HL-60/S4 treated with retinoic acid at 250 ng/mL for 4 days and 3 days (cell line): ENCODE data around the gene MYL12A.

ENCODE experiments used
- in situ Hi-C: fragments of 300-500 bp; cut with MboI; formaldehyde crosslinking; loops from 2 replicates; pipeline ENCODE4 v1.7.0; 2022; ENCODE audit warnings: low sequenced_read_pairs

The MYL12A gene

DNA sequence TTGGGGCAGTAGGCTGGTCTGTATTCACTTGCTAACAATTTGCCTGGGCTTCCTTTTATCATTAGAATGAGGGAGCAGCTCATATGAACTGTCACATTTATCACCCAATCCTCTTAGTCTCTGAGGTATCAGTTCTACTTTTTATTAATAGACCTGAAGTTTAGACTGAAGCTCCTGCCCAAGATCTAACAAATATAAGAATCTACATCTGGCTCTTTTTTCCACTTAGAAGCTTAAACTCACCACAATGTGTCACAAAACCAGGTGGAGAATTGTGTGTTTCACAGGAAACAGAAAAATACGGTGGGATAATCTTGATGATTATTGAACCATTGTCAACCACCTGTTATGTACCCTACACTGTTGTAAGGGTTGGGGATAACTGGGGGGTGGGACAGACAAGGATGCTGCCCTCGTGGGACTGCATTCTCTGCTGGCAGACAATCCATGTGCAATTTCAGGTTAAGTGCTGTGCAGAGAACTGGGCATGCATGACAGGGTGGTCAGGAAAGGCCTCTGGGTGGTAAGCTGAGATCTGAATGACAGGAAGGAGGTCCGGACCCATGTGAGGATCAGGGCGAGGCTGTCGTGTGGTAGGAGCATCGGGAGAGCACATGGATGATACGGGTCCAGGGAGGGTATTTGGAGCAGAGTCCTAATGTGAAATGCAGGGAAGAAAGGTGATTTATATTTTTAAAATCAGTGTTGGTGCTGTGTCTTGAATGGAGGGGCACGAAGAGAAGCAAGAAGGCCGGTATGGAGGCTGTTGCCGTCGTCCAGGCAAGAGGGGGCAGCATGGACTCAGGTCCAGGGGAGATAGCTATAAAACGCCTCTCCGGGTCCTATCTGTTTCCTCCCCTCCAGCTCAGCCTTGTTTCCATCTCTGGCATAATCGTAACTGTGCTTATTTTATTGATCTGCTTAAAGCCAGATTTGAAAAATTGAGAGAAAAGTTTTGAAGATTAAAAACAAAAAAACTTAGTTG, 31.9 kb downstream of the MYL12A start:
- in situ Hi-C loops, result loop anchor here (10.0 to 25.0 kb wide), 4 partner anchors 183 to 708 kb away; partner anchors contain the start of gene TGIF1

- in situ Hi-C loops, result loop anchor here (10.0 to 25.0 kb wide), 4 partner anchors 181 to 706 kb away; partner anchors contain the start of gene TGIF1
Observed at GRCh38 chr18:3281456-3282400, 34.1 kb downstream of the MYL12A start.

GRCh38 chr18:3283253-3283863, 35.8 kb downstream of the MYL12A start:
- in situ Hi-C loops, result loop anchor here (10.0 to 25.0 kb wide), 4 partner anchors 179 to 704 kb away; partner anchors contain the start of gene TGIF1

DNA sequence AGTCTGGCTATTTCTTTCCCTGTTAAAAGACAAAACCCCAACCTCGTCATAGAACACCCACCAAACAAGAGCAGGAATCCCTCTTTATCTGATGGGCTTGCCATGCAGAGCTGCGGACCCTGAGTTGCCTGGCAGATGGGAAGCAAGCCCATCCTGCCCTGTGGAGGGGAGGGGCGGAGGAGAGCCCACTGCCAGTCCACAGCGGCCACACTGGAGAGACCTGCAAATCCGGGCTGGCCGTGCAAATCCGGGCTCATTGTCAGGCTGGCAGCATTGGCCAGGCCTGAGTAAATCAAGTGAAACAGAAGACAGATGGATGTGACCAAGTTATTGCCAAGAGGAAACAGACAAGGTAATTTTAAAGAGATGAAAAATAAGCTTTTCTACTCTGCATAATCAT, 36.3 kb downstream of the MYL12A start:
- in situ Hi-C loops, result loop anchor here (10.0 to 25.0 kb wide), 4 partner anchors 178 to 703 kb away; partner anchors contain the start of gene TGIF1

DNA sequence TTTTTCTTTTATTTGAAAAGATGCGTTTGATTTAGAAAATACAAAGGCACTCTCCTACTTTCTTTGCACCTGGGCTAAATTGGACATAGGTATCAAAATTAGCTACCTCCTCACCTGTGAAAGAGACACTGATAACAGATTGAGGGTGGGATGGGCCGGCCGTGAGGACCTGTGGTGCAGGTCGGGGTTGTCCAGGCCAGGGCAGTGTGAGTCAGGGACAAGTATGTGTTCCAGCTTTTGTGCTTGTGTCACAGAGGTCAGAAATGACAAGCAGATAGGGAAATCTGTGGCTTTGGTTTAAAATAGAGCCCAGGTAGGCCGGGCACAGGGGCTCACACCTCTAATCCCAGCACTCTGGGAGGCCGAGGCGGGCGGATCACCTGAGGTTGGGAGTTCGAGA, 36.9 kb downstream of the MYL12A start:
- in situ Hi-C loops, result loop anchor here (10.0 to 25.0 kb wide), 4 partner anchors 178 to 703 kb away; partner anchors contain the start of gene TGIF1

DNA sequence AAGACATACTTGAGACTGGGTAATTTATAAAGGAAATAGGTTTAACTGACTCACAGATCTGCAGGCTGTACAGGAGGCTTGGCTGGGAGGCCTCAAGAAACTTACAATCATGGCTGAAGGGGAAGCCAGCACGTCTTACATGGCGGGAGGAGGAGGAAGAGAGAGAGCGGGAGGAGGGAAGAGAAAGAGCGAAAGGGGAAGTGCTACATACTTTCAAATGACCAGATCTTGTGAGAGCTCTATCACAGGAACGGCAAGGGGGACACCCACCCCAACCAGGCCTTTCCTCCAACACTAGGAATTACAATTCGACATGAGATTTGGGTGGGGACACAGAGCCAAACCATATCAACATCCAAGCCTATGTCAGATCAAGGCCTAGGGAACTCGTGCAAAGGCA, 38.6 kb downstream of the MYL12A start:
- in situ Hi-C loops, result loop anchor here (10.0 to 25.0 kb wide), 4 partner anchors 176 to 701 kb away; partner anchors contain the start of gene TGIF1

- in situ Hi-C loops, result loop anchor here (25.0 kb wide), 2 partner anchors 169 to 694 kb away; partner anchors contain the start of gene TGIF1
Observed at GRCh38 chr18:3293196-3293951, 45.8 kb downstream of the MYL12A start.

- in situ Hi-C loops, result loop anchor here (25.0 kb wide), 2 partner anchors 168 to 693 kb away; partner anchors contain the start of gene TGIF1
Observed at GRCh38 chr18:3294435-3295080, 47.0 kb downstream of the MYL12A start.

DNA sequence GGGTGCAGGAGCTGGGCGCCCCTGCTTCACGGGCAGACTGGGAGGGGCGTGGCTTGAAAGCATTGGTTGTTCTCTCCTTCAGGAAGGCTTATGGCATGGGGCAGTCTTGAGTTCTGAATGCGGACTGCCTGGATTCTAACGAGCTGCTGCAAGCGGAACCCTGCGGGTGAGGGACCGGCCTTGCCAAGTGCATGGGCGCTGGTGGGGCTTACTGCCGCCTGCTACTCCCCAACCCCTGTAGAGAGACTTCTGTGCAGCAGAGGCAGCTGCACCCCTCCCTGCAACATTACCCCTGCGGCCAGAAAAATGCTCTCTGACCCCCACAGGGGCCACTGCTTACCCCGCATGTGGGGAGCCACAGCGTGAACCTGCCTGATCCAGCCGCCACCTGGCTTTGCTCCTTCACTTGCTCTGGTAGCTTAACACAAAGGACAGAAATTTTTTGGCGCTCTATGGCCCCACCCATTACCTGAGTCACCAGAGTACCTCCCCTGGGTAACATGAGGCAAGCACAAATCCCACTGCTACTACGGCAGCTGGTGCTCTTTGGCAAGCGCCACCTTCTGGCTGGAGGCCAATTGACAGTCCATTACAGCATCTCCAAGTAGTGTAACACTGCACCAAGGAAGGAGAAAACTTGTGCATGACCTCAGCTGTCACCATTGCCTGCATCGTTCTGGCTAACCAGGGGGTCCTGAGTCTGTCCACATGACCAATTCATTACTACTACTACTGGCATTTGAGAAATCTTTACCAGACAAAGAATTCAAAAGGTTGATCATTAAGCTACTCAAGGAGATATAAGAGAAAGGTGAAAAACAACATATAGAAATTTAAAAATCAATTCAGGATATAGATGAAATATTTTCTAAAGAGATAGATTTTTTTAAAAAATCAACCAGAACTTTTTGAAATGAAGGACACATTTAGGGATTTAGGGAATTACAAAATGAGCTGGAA, 49.7 kb downstream of the MYL12A start:
- in situ Hi-C loops, result loop anchor here (25.0 kb wide), 2 partner anchors 165 to 690 kb away; partner anchors contain the start of gene TGIF1

DNA sequence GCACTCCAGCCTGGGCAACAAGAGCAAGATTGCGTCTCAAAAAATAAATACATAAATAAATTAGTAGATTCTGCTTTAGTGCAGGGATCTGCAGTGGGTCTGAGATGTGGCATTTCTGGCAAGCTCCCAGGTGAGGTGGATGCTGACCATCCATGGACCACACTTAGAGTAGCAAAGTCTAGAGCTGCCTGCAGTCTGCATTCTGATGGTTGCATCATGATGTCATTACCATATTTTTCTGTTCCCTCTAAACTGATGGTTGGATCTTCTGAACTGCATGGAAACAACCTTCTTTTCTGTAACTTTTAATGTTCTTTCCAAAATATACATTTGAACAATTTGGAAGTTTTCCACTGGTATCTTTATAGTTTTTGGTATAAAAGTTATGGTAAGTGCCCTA, 57.2 kb downstream of the MYL12A start:
- in situ Hi-C loops, result no loop called here

- in situ Hi-C loops, result no loop called here
Observed at GRCh38 chr18:3305354-3305762, 57.8 kb downstream of the MYL12A start.
